GM21381 (cell line): Measurements from ENCODE around the gene FGFR2.

Experiments
- ATAC-seq: cut with Tn5 transposase; IDR thresholded peaks from one replicate; pipeline ENCODE4 v1.9.1; 2021; ENCODE audit warnings: mild to moderate bottlenecking, moderate library complexity; ENCODE audit not compliant: unreplicated experiment

Gene FGFR2

DNA sequence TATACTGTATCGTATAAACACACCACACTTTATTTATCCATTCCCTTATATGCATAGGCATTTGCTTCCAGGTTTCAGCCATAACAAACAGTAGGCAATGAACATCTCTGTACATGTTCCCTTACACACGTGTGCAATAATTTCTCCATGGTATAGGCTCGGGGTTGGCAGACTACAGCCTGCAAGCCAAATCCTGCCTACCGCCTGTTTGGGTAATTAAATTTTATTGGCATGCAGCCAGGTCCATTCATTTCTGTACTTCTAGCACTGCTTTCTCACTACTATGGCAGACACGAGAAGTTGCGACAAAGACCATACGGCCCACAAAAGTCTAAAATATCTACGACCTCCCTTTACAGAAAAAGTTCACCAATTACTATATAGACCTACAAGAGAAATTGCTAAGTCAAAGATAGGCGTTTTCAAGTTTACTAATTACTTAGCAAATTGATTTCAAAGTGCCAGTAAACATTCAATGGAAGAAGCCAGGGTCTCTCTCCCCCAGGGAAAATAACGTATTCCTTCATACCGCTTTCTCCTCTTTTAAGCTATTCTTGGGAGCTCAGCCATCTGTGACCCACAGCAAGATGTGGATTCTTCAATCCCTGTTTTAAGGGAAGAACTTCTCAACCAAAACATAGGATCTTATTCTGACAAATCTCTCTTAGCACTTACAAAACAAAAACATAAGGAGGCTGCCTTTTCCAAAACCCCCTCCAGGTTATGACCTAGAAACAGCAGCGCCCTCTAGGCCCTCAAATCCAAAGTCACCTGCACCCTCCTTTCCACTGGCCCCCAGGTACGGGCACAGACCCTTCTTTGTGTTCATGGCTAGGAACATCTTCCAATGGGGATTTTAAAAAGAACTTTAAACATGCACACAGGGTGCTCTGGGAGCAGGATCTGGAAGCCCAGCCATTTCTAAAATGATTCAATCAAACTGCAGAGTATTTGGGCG is 100.5 kb downstream of the FGFR2 start:
- no peak for ATAC-seq

DNA sequence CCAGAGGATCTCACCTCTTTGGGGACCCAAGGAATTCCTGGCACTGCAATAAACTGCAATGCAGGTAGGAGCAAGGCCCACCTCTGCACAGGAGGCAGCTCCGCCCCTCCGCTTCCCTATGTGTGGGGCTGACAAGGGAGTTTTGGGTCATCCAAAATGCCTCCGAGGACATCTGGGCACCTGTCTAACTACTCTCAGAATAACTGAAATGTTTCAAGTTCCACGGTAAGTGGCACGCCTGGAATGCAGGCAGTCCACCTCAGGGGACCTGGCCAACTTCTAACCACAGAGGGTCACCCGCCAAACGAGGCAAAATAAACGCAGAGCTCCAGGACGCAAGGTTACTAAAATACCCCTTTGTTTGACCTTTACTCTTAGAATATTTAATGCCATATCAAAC is 102.5 kb downstream of the FGFR2 start:
- ATAC-seq: no peak

DNA sequence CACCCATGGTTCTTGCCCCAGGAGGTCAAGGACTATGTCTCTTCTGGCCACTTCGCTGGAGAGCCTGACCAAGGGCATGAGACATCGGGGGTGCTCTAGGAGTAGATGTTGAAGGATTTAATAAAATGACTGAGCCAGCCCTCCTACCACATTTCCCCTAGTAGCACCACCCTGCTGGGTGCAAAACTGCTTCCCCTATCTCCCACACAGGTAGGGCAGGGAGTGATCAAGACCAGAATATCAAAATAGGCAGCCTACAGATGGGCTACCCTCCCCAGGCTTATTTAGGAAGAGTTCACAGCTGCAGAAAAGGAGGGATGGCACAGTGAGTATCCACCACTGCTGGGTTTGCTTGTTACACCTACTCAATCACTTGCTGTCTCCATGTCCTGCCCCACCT is 103.9 kb downstream of the FGFR2 start:
- ATAC-seq: no peak

DNA sequence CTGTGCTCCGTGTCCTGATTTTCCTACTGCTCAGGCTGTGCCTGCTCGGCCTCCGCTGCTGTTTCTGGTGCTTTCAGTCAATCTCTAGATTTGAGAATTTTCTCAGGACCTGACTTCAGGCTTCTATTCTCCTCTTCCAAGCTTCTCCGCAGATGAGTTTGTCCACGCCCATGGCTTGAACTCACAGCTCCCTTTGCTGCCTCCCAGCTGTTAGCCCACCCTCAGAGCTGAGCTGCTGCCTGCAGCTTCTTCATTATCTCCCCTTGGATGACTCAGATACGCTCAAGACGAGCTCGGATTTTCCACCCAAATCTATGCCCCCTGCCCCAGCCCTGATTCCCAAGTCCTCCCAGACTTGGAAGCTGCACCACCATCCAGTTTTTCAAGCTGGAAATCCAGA is 104.7 kb downstream of the FGFR2 start:
- ATAC-seq: no peak

DNA sequence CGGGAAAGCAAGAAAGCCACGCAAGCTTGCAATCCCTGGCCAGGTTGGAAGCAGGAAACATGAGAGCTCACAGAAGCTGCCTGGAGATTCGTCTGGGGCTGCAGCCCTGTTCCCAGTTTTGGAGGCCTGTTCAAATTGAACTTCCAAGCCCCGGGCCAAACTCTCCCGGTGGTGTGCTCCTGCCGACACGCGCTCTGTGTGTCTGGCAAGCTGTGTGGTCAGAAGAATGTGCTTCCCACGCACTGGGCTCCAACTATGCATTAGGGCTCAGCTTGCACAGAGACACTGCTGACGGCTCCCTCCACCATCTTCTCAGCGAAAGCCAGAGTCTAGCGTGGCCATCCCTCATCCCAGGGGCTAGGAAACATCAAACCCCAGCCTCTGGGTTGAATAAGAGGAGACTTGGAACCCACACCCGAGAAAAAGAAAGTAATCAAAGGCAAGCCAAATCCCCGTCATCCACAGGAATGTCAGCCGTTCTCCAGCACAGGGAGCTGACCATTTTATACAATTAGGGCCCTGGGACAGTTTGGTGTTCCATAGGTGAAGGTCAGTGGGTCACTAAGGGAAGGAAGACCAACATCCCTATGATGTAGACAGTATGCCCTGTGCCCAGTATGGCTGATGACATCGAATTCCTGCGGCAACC is 107.2 kb downstream of the FGFR2 start:
- ATAC-seq: no peak

DNA sequence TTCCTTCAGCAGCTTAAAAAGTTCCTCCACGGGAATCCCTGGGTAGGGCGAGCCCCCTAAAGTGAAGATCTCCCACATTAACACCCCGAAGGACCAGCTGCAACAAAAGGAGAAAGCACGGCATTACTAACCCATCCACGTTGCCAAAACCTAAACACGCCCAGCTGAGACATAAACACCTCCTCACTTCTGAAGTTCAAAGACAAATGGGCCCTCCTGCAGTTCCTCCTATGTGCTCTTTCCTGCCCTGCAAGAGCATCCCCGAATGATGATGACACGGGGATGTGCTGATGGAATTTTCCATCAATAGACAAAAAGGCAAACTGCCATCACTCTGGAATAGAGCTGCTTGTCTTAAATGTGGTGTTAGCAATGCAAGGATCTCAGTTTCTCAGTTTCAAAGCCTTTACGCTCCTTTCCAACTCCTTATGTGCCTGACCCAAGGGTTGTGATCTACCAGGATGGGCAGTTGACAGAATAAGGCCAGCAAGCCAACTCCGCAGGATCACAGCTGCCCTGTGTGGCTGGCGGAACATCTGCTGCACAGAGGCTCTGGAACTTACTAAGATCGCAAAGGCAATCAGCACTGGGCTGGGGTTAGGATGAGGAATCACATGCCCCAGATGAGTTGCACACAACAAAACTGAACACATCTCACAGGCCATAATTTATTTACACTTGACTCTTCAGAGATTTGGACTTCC is 112.7 kb downstream of the FGFR2 start:
- no peak for ATAC-seq

DNA sequence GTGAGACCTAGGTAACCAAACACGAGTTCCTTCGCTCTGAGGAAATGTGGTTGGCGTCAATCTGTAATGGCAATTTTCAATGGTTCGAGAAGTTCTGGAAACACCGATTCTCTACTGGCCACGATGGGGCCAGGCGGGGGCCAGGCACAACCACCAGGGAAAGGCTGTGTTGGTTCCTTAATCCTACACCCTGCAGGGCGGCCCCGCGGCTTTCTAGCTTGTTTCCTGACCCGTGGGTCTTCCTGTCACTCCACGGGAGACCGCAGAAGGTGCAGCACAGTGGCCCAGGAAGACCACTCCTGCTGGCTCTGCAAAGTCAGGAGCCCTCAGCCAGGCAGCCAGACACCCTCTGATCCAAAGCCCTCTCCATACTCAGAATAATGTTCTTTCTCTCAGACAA is 113.4 kb downstream of the FGFR2 start:
- ATAC-seq: no peak

DNA sequence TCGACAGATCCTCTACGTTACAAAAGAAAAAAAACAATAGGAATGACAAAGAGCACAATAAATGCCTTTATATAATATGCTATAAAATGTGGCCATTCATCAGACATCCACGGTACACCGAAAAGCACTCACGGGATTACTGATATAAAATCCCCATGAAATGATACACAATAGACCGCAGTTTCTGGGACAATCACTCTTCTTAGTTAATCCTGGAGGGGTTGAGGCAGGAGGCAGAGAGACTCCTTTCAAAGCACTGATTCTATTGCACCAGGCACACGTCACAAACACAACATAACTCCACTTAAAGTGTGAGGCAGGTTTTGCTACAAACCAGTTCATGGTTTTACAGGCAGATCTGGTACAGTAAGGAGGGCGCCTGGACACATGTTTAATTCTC is 113.8 kb downstream of the FGFR2 start:
- no peak for ATAC-seq

DNA sequence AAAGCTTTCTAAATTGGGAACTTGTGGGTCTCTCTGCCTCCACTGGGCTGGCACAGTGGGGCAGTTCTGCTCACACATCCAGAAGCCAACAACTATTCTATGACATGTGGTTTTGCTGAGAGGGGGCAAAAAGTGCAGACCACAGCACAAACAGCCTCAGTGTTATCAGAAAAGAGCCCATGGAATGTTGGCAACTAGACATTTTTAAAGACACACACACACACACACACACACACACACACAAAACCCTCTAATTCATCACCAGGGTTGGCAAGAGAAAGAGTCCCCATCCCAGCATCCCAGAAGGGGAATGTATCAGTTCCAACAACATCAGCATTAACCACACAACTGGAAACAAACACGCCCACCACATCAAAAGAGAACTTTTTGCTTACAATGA is 117.1 kb downstream of the FGFR2 start:
- no peak for ATAC-seq

DNA sequence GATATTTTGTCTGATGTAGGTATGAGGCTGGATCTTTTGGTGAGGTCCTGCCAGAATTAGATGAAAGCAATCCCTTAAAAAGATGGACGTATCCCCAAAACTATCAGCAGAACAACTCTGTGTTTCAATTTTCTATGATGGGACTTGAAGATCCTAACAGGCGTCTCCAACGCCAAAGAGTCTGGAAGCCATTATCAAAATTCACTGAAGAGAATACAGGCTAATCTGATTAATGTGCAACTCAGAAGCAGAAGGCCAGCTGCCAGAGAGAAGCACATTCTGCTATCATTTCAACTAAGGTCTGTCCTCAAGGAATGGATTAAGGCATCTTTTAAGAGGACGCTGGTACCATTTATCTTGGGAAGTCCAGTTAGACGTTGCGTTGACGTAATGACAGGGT is 119.7 kb downstream of the FGFR2 start:
- ATAC-seq: no peak

DNA sequence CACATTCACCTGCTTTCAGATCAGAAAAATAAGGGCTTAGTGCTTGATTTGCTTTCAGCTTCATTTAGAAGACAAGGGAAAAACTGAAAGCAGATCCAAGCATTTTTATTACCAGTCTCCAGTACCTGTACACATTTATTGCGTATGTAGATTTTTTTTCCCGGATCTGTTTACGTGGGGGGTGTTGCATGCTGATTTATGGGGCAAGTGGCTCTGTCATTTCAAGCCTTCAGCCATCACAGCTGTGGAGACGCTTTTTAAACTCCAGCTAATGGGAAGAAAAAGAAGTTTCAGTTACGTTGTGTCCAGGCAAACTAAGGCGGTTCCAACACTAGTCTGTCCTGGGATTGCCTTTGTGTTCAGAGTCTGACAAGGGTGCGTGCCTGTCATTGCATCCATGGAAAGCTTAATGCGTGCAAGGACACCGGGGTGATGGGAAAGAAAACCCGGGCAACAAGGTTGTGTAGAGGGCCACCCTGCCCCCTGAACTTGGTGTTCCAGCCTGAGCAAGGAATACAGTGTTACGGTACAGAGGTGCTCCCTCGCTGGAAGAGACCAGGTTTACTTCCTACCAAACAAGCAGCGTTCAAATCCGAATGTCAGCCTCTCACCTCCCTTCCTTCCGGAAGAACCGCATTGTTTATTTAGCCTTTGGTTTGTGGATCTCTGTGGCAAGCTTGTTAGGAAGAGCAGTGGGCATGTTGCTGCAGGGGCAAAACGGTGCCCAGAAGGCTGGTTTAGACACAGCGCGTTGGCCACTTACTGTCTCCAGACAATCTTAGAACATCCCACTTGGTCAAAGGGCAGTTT is 128.2 kb downstream of the FGFR2 start:
- no peak for ATAC-seq

DNA sequence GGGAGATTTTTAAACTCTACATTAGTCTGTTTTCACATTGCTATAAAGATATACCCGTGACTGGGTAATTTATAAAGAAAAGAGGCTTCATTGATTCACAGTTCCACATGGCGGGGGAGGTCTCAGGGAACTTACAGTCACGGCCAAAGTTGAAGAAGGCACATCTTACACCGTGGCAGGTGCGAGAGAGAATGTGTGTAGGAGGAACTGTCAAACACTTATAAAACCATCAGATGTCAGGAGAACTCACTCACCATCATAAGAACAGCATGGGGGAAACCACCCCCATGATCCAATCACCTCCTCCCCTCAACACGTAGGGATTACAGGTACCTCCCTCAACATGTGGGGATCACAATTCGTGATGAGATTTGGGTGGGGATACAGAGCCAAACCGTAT is 129.5 kb downstream of the FGFR2 start:
- no peak for ATAC-seq

DNA sequence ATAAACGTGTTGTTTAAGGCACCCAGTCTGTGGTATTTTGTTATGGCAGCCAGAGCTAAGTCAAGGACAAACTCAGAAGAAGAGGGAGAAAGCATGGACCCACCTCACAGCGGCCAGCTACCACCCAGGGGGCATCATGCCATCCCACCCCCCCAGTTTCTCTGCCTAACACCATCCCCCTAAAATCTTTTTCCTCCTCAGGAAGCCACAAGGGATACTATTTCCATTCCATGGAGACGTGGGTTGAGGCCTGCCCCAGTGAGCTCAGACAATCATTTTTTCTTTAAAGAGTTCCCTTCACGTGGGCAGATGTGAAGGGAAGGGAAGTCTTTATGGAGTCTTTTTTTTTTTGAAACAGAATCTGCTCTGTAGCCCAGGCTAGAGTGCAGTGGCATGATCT is 131.8 kb downstream of the FGFR2 start:
- ATAC-seq: no peak

DNA sequence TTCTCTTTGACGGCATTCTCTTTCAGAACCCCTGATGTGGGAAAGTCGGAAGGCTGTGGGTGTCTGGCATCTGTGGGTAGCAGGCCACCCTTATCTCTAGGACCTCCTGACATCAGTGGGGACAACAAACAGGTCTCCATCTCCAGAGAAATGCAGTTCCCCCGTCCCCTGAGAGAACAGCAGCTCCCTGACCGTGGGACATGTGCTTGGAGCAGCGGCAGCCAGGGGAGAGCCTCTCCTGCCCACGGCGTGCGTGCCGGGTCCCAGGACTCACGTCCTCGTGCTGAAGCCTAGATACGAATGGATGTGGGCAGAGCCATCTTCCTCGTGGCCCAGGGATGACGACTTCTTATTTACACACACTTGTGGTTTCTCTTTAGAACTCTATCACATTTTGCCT is 133.0 kb downstream of the FGFR2 start:
- no peak for ATAC-seq

DNA sequence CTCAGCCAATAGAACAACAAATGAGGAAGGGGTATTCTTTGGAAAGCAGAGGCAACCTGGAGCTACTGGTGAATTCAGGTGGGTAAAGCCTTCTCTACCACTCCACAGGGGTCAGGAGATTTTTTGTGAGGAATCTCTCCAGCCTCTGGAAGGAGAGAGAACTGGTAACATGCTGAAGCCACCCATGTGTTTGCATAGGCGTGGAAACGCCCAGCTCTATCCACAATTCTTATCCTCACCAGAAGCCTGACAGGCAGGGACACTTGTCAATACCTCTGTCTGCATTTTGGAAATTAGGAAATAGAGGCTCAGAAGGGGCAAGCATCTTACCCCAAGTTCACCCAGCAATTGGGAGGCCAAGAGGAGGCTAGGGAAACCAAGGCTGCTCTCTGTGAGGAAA is 133.7 kb downstream of the FGFR2 start:
- no peak for ATAC-seq

DNA sequence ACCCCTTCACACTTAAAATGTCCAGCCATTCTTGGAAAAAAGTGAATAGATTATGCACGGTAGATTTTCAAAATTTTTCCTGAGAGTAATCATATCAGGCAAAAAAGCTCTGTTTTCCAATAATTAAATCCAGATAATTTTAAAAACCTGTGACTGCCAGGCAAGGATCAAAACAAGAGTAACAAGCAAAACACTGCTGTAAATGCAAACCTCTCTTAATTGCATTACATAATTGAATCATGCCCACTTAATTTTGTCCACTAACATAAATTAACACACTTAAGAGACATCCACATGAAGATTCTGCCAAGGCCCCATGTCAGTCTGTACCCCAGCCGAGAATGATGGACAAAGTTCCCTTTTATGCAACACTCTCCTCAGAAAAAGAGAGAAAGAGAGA is 135.3 kb downstream of the FGFR2 start:
- no peak for ATAC-seq

DNA sequence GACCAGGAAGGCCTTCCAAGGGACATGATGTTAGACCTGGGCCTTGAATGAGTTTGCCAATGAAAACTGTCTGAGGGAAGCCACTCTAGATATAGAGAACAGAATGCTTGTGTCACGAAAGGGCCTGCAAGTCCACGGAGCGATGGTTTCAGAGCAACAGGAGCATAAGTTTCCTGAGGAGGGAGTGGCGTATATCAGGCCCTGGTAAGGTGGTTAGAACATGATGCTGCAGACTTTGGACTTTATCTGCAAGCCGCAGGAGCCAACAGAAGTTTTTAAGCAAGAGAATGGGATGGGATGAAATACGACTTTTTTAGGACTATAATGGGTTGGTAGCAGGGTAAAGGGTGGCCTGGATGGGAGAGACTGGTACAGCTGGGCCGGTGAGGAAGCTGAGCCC is 136.0 kb downstream of the FGFR2 start:
- no peak for ATAC-seq

DNA sequence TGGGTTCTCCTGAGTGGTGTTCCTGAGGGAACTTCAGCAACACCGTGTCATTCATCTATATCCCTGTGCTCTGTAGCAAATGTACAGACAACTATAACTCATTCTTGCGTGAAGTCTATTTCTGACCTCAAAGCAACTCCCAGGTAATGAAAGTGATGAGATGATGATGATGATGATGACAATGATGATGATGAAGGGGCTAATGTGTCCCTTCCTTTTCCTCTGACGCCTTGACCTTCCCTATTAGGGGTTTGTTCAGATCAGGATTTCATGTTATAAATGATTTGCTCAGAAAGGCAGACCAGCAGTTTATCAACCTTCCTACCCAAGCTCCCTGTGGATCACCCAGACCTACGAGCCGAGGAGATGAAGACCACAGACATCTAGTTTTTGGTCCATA is 136.9 kb downstream of the FGFR2 start:
- no peak for ATAC-seq

DNA sequence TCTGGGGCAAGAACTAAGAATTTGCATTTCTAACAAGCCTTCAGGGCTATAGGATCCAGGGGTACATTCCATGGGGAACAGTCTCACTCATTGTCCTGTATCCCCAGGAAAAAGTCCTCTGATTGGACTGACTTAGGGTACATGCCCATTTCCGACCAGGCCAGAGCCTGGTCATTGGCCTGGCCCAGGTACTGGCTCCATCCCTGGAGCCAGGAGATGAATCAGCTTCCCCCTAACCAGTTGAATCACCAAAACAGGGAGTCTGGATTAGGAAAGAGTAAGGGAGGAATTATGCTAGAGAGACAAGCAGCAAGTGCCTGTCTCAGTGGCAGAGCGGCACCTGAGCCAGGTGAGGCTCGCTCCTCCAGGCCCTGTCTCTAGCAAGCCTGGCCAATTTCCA is 137.5 kb downstream of the FGFR2 start:
- ATAC-seq: no peak

DNA sequence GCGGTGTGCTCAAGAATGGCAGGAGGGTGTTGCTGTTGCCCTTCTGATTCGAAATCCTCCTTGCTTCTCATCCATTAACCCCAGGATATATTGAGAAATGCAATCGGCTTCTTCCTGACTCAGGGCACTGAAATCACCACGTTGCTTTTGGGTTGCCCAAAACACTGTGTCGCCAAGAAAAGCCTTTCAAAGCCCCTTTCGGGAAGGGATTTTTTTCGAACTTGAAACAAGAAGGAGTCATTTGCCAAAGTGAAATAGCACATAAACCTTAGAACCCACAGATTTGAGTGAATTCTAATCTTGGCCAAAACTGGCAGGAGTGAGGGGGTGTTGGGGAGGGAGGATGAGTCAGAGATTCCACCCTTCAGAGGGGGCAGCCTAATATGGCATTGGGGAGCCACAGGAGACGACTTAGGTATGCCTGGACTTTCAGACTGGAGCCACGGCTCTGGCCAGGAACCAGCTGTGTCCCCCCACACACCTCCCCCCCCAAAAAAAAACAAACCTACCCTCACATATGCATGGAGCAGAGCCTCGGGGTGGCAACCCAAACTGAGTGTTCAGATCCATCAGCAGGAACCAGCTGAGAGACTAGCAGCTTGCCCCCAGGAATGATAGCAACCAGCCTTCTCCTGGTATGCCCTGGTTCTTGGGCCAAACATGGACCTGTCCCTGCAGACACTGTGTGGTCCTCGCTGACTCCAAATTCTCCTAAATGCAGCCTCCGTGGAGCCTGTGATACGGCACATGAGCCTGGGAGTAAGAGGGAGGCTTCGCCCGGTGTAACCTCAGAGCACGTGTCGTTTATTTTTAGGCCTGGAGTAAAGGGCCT is 138.4 kb downstream of the FGFR2 start:
- no peak for ATAC-seq
